ENCODE results near the gene LRRC37A. TPM values are rescaled to one million over a fixed set of nuclear protein-coding genes. Genes with fewer than 3 reads are reported as not detected.

Gene LRRC37A
- total RNA-seq, 1 donor from 2014 or later: 11.5 TPM

Other genes with a start within 250 kb of the LRRC37A start
- 191 TPM for gene KANSL1, start 101.7 kb upstream of the LRRC37A start, total RNA-seq (ENCODE audit: unreplicated experiment)
- 15.3 TPM for gene ARL17B, start 66.6 kb downstream of the LRRC37A start, total RNA-seq (ENCODE audit: unreplicated experiment)
- 29.2 TPM for gene LRRC37A2, start 217.3 kb downstream of the LRRC37A start, total RNA-seq (ENCODE audit: unreplicated experiment)

All from glutamatergic neuron (in vitro differentiated cells).